Skeletal muscle cell (primary cell): ENCODE measurements around the gene TMEFF1.
"Not testable (repeated sequence)": the region's sequence is repeated elsewhere in the genome, so short reads cannot be mapped to it uniquely, and the experiment has no call there.

Experiments
- DNase-seq: peaks from one replicate; pipeline ENCODE4 v3.0.0-alpha.2; 2010; ENCODE audit warnings: low read depth
- H3K4me3 ChIP-seq: 2 replicates; pipeline ENCODE4 v1.5.1; 2011; ENCODE audit warnings: low read depth, mild to moderate bottlenecking, control low read depth, low read length, moderate library complexity

TMEFF1 gene

GRCh38 chr9:100472788-100473275 lies at the start of gene TMEFF1:
TMEFF1 (plus strand) TSS chr9:100473149; CDS start chr9:100473545, 396 bp downstream.
- DNase-seq, result no peak
- peak within 1 kb of the TSS; percentile 70 for H3K4me3 ChIP-seq

GRCh38 chr9:100425758-100426157 lies 47.2 kb upstream of the TMEFF1 start:
- no peak for DNase-seq
- H3K4me3 ChIP-seq, result no peak overlapping the region

GRCh38 chr9:100426189-100426529 lies 46.8 kb upstream of the TMEFF1 start:
- DNase-seq, result no peak
- H3K4me3 ChIP-seq, result peak overlapping the region; percentile 65

- no peak for DNase-seq
- peak within 1 kb of the TSS; percentile 67 for H3K4me3 ChIP-seq
These were observed 46.2 kb upstream of the TMEFF1 start, which contains the start of gene MSANTD3 for GRCh38 chr9:100426530-100427365. MSANTD3 (plus strand) TSS chr9:100427143; CDS start chr9:100441939, 14,796 bp downstream.

DNA sequence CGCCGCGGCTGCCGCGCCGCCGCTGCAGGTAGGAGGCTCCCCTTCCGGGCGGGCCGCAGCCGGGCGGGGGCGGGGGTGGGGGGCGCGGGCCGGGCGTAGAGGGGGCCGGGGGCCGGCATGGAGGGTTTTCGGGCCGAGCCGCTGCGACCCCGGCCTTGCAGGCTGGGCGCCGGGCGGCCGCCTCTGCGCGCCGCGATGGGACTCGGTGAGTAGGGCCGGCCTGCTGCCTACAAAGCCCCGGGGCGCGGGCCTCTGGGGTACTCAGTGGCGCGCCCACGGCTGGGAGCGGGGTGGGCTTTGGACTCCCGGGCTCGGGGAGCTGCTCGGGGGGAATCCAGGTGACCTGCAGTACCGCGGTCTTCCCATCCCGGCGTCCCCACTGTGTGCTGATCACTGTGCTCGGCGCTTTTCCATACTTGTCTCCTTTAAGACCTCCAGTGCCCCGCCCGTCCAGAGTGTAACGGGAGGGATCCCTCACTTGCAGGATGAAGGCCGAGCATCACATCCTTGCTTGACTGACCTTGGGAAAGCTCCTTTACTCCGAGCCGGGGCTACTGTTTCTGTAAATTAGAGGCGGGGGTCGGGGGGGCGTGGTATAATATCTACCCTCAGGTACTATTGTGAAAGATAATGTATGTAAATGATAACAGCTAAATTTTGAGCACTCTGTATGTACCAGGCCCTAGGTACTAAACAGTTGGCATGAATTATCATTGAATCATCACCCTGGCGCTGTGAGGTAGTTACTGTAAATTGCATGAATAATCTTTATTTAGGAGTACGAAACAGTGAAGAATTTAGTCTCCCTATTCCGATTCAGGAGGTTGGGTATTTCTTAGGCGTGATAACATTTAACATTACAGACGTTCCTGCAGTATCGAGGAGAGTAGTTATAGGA lies 45.3 kb upstream of the TMEFF1 start:
- H3K4me3 ChIP-seq, result peak overlapping the region; percentile 67
- DNase-seq, result no peak

DNA sequence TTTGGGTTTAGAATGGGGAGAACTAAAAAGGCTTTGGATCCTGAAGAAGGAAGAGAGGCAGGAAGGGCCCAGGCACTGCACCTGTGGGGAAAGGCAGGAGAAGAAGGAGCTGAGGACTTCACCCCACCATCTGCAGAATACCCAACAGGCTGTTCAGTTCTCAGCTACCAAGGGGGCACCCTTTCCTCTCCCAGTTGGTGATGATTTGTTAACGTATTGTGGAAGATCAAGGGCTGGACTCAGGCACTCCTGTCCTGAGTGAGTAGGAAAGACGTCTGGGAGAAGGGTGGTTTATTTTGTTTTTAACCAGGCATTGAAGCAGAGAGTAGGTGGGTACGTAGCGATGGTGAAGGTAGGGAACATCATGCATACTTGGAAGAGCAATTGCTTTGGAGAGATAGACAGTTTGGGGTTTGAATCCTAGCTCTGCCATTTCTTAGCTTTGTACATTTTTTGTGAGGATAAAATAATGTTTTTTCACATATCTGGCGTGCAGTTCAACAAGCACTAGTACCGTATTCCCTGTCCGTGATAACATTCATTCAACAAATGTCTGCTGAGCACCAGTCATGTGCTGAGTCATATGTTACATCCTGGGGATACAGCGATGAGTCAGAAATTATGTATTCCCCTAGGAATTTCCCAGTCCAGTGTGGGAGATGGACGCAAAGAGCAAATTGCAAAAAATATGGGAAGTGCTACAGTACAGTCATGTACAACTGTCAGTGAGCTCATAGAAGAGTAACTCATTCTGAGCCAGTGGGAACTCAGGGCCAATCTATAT lies 43.9 kb upstream of the TMEFF1 start:
- DNase-seq, result peak; percentile 98
- H3K4me3 ChIP-seq, result peak overlapping the region; percentile 67

- no peak overlapping the region for H3K4me3 ChIP-seq
- DNase-seq, result no peak
These were observed 42.5 kb upstream of the TMEFF1 start for GRCh38 chr9:100430286-100430940.

- DNase-seq, result no peak
- no peak overlapping the region for H3K4me3 ChIP-seq
These were observed 41.1 kb upstream of the TMEFF1 start for GRCh38 chr9:100431886-100432285.

- DNase-seq, result no peak
- no peak overlapping the region for H3K4me3 ChIP-seq
These were observed 40.2 kb upstream of the TMEFF1 start for GRCh38 chr9:100432736-100433135.

DNA sequence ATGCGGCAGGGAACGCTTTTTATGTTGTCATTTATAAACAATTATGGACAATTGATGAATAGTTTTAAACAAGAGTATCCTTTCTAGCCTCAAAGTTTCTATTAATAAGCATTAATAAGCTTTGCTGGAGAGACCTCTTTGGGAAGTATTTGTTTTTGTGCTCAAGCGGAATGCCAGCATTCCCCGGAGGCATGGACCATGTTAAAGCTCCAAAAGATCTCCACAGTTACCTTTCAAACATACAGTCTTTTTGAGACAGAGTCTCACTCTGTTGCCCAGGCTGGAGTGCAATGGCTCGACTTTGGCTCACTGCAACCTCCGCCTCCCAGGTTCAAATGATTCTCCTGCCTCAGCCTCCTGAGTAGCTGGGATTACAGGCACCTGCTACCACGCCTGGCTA lies 36.4 kb upstream of the TMEFF1 start:
- DNase-seq, result no peak
- H3K4me3 ChIP-seq, result no peak overlapping the region

DNA sequence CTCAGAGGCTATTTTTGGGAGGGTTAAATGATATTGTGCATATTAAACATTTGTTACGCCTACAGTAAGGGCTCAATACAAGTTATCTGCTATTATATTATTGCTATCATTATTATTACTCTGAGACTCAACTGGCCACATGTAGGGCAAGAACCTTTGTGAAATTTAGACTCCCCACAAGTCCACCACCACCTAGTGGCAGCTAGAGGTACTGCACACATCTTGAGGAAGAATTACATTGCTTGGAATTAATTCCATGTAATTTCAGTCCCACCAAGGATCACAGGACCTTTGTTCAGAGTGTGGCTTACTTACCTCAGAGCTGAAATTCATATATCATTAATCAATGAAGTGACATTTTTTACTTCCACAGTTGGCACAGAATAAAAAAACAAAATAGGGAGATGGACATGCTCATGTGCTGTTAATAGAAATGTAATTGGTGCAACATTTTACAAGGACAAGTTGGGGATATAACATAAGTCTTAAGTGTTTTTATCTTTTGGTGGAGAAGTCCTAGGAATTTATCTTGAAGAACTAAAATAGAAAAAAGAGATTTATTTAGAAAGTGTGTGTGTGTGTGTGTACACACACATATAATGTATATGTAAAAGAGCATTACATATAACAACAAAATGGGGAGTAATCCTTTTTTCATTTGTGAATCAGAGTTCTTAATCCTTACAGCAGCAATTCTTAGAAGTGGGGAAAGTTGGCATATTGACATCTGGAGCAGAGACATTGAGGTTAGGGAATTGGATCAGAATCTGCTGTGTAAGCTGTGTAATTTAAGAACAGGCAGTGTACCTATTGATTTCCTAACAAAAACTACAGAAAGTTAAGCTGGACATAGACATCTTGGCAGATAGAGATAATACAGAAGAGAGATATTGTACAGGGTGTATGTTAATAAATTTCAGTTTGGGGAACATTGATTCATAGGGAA lies 34.8 kb upstream of the TMEFF1 start:
- DNase-seq, result no peak
- H3K4me3 ChIP-seq, result no peak overlapping the region

DNA sequence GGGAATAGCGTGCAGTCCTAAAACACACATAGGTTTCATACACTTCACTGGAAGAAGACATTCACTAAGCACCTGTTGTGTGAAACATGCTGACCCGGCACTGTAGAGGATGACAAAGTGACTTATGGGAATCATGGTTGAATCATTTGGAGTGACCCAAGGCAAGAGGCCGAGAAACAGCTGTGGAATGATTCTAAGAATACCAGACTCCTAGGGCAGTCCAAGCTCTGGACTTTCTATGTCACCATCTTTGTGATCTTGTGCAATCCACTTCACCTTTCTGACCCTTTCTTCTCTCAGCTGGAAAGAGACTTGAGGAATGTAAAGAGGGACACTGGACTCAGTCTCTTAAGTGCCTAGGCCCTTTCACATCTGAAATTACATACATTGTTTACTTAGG lies 32.9 kb upstream of the TMEFF1 start:
- H3K4me3 ChIP-seq, result no peak overlapping the region
- no peak for DNase-seq

GRCh38 chr9:100440487-100440886 lies 32.5 kb upstream of the TMEFF1 start:
- not testable (repeated sequence) for DNase-seq, H3K4me3 ChIP-seq

DNA sequence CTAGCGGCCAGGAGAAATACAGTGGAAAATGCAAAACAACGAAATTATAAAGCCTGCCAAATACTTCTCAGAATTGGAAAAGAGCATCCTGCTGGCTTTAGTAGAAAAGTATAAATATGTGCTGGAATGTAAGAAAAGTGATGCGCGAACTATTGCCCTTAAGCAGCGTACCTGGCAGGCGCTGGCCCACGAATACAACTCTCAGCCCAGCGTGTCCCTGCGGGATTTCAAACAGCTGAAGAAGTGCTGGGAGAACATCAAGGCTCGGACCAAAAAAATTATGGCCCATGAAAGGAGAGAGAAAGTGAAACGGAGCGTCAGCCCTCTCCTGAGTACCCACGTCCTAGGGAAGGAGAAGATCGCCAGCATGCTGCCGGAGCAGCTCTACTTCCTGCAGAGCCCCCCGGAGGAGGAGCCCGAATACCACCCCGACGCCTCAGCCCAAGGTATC lies 31.0 kb upstream of the TMEFF1 start:
- H3K4me3 ChIP-seq, result no peak overlapping the region
- DNase-seq, result no peak

GRCh38 chr9:100443781-100444768 lies 28.9 kb upstream of the TMEFF1 start:
- H3K4me3 ChIP-seq, result no peak overlapping the region
- no peak for DNase-seq

DNA sequence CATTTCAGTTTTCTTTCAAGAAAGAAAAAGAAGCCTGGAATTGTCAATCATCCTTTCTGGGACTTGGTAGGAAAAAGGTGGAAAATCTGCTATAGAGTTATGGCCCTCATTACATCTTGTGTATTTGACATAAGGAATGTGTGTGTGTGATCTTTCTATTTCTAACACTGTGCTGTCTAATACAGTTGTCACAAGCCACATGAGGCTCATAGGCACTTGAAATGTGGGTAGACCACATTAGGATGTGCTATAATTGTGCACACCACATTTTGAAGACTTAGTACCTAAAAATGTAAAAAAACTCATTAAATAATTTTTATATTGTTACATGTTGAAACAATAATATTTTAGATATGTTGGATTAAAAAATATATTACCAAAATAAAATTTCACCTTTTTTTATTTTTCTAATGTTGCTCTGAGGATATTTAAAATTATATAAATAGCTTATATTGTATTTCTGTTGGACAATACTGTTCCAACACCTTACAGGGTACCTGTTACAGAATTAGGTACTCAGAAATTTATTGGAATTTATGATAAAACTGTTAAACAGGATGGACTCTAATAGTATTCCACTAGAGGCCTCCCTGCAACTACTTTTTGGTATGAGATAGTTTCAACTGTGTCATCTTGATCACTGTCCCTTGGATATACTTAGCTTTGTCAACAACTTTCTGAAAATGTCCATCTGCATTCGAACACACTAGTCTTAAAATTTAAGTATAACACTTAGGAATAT lies 27.6 kb upstream of the TMEFF1 start:
- no peak overlapping the region for H3K4me3 ChIP-seq
- no peak for DNase-seq
